Gastroesophageal sphincter (tissue), 4 donors: ENCODE data around the gene TMTC1. TPM values are rescaled to one million over a fixed set of nuclear protein-coding genes. Genes with fewer than 3 reads are reported as not detected.

ENCODE experiments used
- ATAC-seq: fragments of 150-250 bp; one replicate; pipeline ENCODE4 v1.9.1; 2016; ENCODE audit warnings: mild to moderate bottlenecking, moderate library complexity
- H3K27ac ChIP-seq, 4 donors: fragments of 200-600 bp; sonication (generic) in 3 of 4; 1 replicate in 3 of 4; 2 replicates in 1 of 4; pipeline ENCODE4 v1.5.1; 2016 to 2019
- H3K27me3 ChIP-seq: fragments of 200-600 bp; sonication (generic); one replicate; pipeline ENCODE4 v1.5.1; 2019
- H3K36me3 ChIP-seq, 2 donors: fragments of 200-600 bp; sonication (generic); one replicate each; pipeline ENCODE4 v1.5.1; 2019; ENCODE audit warnings: control low read depth in 1 of 2
- H3K4me1 ChIP-seq, 3 donors: fragments of 200-600 bp; sonication (generic); 1 replicate in 2 of 3; 2 replicates in 1 of 3; pipeline ENCODE4 v1.5.1; 2016 to 2019; ENCODE audit warnings: control low read depth in 2 of 3
- H3K4me3 ChIP-seq, 2 donors: fragments of 200-600 bp; sonication (generic); one replicate each; pipeline ENCODE4 v1.5.1; 2019; ENCODE audit warnings: mild to moderate bottlenecking in 1 of 2, moderate library complexity in 1 of 2
- H3K9me3 ChIP-seq, 3 donors: fragments of 200-600 bp; sonication (generic); one replicate each; pipeline ENCODE4 v1.5.1; 2017 to 2019; ENCODE audit warnings: control low read depth in 2 of 3
- CTCF ChIP-seq, 4 experiments: fragments of 200-600 bp in 2 of 4; fragments of 450-650 bp in 2 of 4; sonication (generic) in 1 of 4; IDR thresholded peaks; one replicate each; pipeline ENCODE4 v1.5.1; 2017 to 2019; ENCODE audit warnings: antibody characterized with exemption in 4 of 4, mild to moderate bottlenecking in 2 of 4, moderate library complexity in 2 of 4
- EP300 ChIP-seq: sonication (generic); formaldehyde crosslinking; IDR thresholded peaks from one replicate; pipeline ENCODE4 v1.6.1; 2017; ENCODE audit warnings: antibody characterized with exemption, mild to moderate bottlenecking
- POLR2A ChIP-seq, 2 donors: fragments of 450-650 bp; IDR thresholded peaks; one replicate each; pipeline ENCODE4 v1.6.1; 2017; ENCODE audit warnings: antibody characterized with exemption in 2 of 2, mild to moderate bottlenecking in 2 of 2, moderate library complexity in 1 of 2
- POLR2AphosphoS5 ChIP-seq: sonication (generic); formaldehyde crosslinking; IDR thresholded peaks from one replicate; pipeline ENCODE4 v1.6.1; 2017; ENCODE audit warnings: antibody characterized with exemption
- WGBS, 2 donors: methylation state at CpG; one replicate each; pipeline ENCODE4 v1.1.5; 2018; ENCODE audit warnings: low coverage in 1 of 2; 5-methylcytosine and 5-hydroxymethylcytosine counted together
- total RNA-seq, 4 donors: library from RNA; depleted of rRNA; stranded (reverse); fragments of >200 nt; gene quantifications; one replicate each; pipeline ENCODE4 v1.1.0, GENCODE V29; 2016

The TMTC1 gene
- total RNA-seq, 4 donors from 2014 or later: 94.0 to 190 (median 117) TPM

GRCh38 chr12:29531471-29531870, 252.3 kb downstream of the TMTC1 start:
- Histone ChIP-seq H3K4me3 (no peak overlapping the region), H3K4me1 (peaks cover 0 to 4% (median 0%) of the 10 kb centered on the region in 3 donors), H3K36me3 (peaks cover 0 to 15% of the 10 kb centered on the region in 2 donors), H3K9me3 (no peaks in the 10 kb centered on the region), H3K27me3 (no peaks in the 10 kb centered on the region), H3K27ac (no peak overlapping the region)
- TF ChIP-seq CTCF (IDR thresholded peaks at IDR 0.05) (no peak), POLR2AphosphoS5 (no peak), EP300 (no peak), POLR2A (IDR thresholded peaks at IDR 0.05) (no peak)
- no peak for ATAC-seq
- 24 to 38% methylated on average over 1 of the region's 1 CpG for WGBS, 2 donors

- H3K4me3 ChIP-seq: no peak overlapping the region
- no peak for ATAC-seq
- H3K36me3 ChIP-seq: peaks cover 0 to 15% of the 10 kb centered on the region in 2 donors
- no peak overlapping the region for H3K27ac ChIP-seq
- WGBS, 2 donors: 93 to 100% methylated on average over 3 to 4 of the region's 4 CpGs
- no peaks in the 10 kb centered on the region for H3K9me3 ChIP-seq
- peaks cover 0 to 4% (median 0%) of the 10 kb centered on the region in 3 donors for H3K4me1 ChIP-seq
- TF ChIP-seq EP300 (no peak), POLR2A (IDR thresholded peaks at IDR 0.05) (no peak), CTCF (IDR thresholded peaks at IDR 0.05) (no peak), POLR2AphosphoS5 (no peak)
- H3K27me3 ChIP-seq: no peaks in the 10 kb centered on the region
These were observed 253.3 kb downstream of the TMTC1 start for GRCh38 chr12:29530436-29530835.

- H3K27ac ChIP-seq: no peak overlapping the region
These were observed 255.6 kb downstream of the TMTC1 start for GRCh38 chr12:29528161-29528560.

GRCh38 chr12:29521951-29522350, 261.8 kb downstream of the TMTC1 start:
- no peaks in the 10 kb centered on the region for H3K27me3 ChIP-seq
- no peaks in the 10 kb centered on the region for H3K9me3 ChIP-seq
- H3K27ac ChIP-seq: no peak overlapping the region
- peaks cover 0 to 27% of the 10 kb centered on the region in 2 donors for H3K36me3 ChIP-seq
- TF ChIP-seq CTCF (IDR thresholded peaks at IDR 0.05): no peak
- TF ChIP-seq POLR2AphosphoS5: no peak
- no peak for TF ChIP-seq POLR2A (IDR thresholded peaks at IDR 0.05)
- TF ChIP-seq EP300: no peak
- no peak overlapping the region for H3K4me3 ChIP-seq
- WGBS, 2 donors: 76 to 88% methylated on average over 2 of the region's 2 CpGs
- ATAC-seq: no peak
- H3K4me1 ChIP-seq: no peaks in the 10 kb centered on the region

More at GRCh38 chr12:29528161-29528560, 255.6 kb downstream of the TMTC1 start:
- no peaks in the 10 kb centered on the region for H3K36me3 ChIP-seq
- TF ChIP-seq POLR2AphosphoS5: no peak
- TF ChIP-seq CTCF (IDR thresholded peaks at IDR 0.05): no peak
- TF ChIP-seq EP300: no peak
- no peak for TF ChIP-seq POLR2A (IDR thresholded peaks at IDR 0.05)
- WGBS, 2 donors: 52 to 63% methylated on average over 4 of the region's 4 CpGs
- no peaks in the 10 kb centered on the region for H3K27me3 ChIP-seq
- no peak for ATAC-seq
- no peak overlapping the region for H3K4me3 ChIP-seq
- H3K9me3 ChIP-seq: no peaks in the 10 kb centered on the region
- peaks cover 0 to 4% (median 0%) of the 10 kb centered on the region in 3 donors for H3K4me1 ChIP-seq

GRCh38 chr12:29519585-29520182, 264.1 kb downstream of the TMTC1 start:
- Histone ChIP-seq H3K27me3 (no peaks in the 10 kb centered on the region), H3K4me3 (no peak overlapping the region), H3K27ac (no peak overlapping the region), H3K9me3 (no peaks in the 10 kb centered on the region), H3K4me1 (no peaks in the 10 kb centered on the region), H3K36me3 (peaks cover 0 to 50% of the 10 kb centered on the region in 2 donors)
- TF ChIP-seq POLR2AphosphoS5: no peak
- peak; percentile 31 to 58 (median 54) for TF ChIP-seq CTCF (IDR thresholded peaks at IDR 0.05)
- TF ChIP-seq EP300: no peak
- no peak for TF ChIP-seq POLR2A (IDR thresholded peaks at IDR 0.05)
- ATAC-seq: no peak
